A549 (cell line): Measurements from ENCODE around the gene PDZD2. TPM values are rescaled to one million over a fixed set of nuclear protein-coding genes. Genes with fewer than 3 reads are reported as not detected.

Experiments used
- ATAC-seq, 2 experiments: fragments of 200-7000 bp in 1 of 2; fragments of >200 bp in 1 of 2; cut with Nextera tagmentation in 1 of 2; cut with Tn5 transposase in 1 of 2; 3 replicates each; pipeline versions ENCODE4 v1.8.0 to v1.9.1; 2018 to 2020; ENCODE audit warnings: mild to moderate bottlenecking in 1 of 2, moderate library complexity in 1 of 2
- CTCF ChIA-PET: fragments of 300-600 bp; sonication (Branson Sonifier 250); formaldehyde crosslinking; extraction: SDS; loops from one replicate; lab custom pipeline; 2021; ENCODE audit warnings: antibody characterized with exemption, inconsistent platforms; lab: Yijun Ruan, JAX
- POLR2A ChIA-PET: fragments of 350-600 bp; formaldehyde crosslinking; extraction: SDS; loops from one replicate; lab custom pipeline; 2021; ENCODE audit warnings: antibody characterized with exemption, inconsistent platforms; lab: Yijun Ruan, JAX
- DNase-seq, 2 experiments: peaks; one replicate each; pipeline versions ENCODE4 v3.0.0 to v3.0.0-alpha.2; 2011 to 2016; ENCODE audit warnings: low read depth in 1 of 2, low spot score in 1 of 2
- FAIRE-seq: peaks from 2 replicates; lab custom pipeline; 2011; peaks lifted over from hg19 to GRCh38; lab: Jason Lieb, UNC
- H3K27ac ChIP-seq, 2 experiments: fragments of >200 bp; sonication (Bioruptor Twin); formaldehyde crosslinking; 3 replicates each; pipeline ENCODE4 v1.5.1; 2016 to 2017
- H3K4me1 ChIP-seq: fragments of >200 bp; sonication (Bioruptor Twin); formaldehyde crosslinking; 3 replicates; pipeline ENCODE4 v1.6.1; 2016
- H3K4me2 ChIP-seq: fragments of >200 bp; sonication (Bioruptor Twin); formaldehyde crosslinking; 3 replicates; pipeline ENCODE4 v1.6.1; 2016
- H3K4me3 ChIP-seq: fragments of >200 bp; sonication (Bioruptor Twin); formaldehyde crosslinking; 3 replicates; pipeline ENCODE4 v1.5.1; 2016
- H3K9me3 ChIP-seq: fragments of >200 bp; sonication (Bioruptor Twin); formaldehyde crosslinking; 3 replicates; pipeline ENCODE4 v1.6.1; 2016
- ATOH8 ChIP-seq: fragments of 250-450 bp; sonication (Bioruptor Pico); IDR thresholded peaks from 2 replicates; pipeline ENCODE4 v1.5.0; 2020; ENCODE audit warnings: low read depth, mild to moderate bottlenecking, moderate library complexity
- BCL3 ChIP-seq: fragments of >200 bp; sonication (Bioruptor Twin); formaldehyde crosslinking; IDR thresholded peaks from 3 replicates; pipeline ENCODE4 v1.6.1; 2016
- CBX2 ChIP-seq: fragments of 200-600 bp; sonication (generic); IDR thresholded peaks from 2 replicates; pipeline ENCODE4 v1.6.1; 2016; ENCODE audit warnings: low read depth, mild to moderate bottlenecking, borderline replicate concordance
- CBX8 ChIP-seq: fragments of 200-600 bp; sonication (generic); IDR thresholded peaks from 2 replicates; pipeline ENCODE4 v1.6.1; 2016
- CEBPB ChIP-seq, 2 experiments: fragments of >200 bp in 1 of 2; sonication (Bioruptor Twin) in 1 of 2; formaldehyde crosslinking in 1 of 2; IDR thresholded peaks; 2 replicates each; pipeline ENCODE4 v1.6.1; 2012 to 2016
- CHD4 ChIP-seq: fragments of 200-600 bp; sonication (generic); IDR thresholded peaks from 2 replicates; pipeline ENCODE4 v1.6.1; 2016; ENCODE audit warnings: antibody characterized with exemption, mild to moderate bottlenecking, borderline replicate concordance
- EHF ChIP-seq: fragments of 250-450 bp; sonication (Bioruptor Pico); IDR thresholded peaks from 2 replicates; pipeline ENCODE4 v1.5.0; 2020; ENCODE audit warnings: mild to moderate bottlenecking
- EHMT2 ChIP-seq: fragments of 200-600 bp; sonication (generic); IDR thresholded peaks from 2 replicates; pipeline ENCODE4 v1.6.1; 2016; ENCODE audit warnings: antibody characterized with exemption, low read depth, mild to moderate bottlenecking, moderate library complexity
- EP300 ChIP-seq, 2 experiments: fragments of >200 bp; sonication (Bioruptor Twin); formaldehyde crosslinking; IDR thresholded peaks; 2 replicates in 1 of 2; 3 replicates in 1 of 2; pipeline ENCODE4 v1.6.1; 2016 to 2017
- FOSB ChIP-seq: fragments of 250-450 bp; sonication (Bioruptor Pico); IDR thresholded peaks from 2 replicates; pipeline ENCODE4 v1.5.0; 2020; ENCODE audit warnings: mild to moderate bottlenecking, moderate library complexity
- HMGXB4 ChIP-seq: fragments of 250-450 bp; sonication (Bioruptor Pico); IDR thresholded peaks from 2 replicates; pipeline ENCODE4 v1.5.0; 2021; ENCODE audit warnings: mild to moderate bottlenecking, moderate library complexity, borderline replicate concordance
- HOXA7 ChIP-seq: fragments of 250-450 bp; sonication (Bioruptor Pico); IDR thresholded peaks from 2 replicates; pipeline ENCODE4 v1.5.0; 2020; ENCODE audit warnings: mild to moderate bottlenecking, moderate library complexity
- HOXB13 ChIP-seq: fragments of 250-450 bp; sonication (Bioruptor Pico); IDR thresholded peaks from 2 replicates; pipeline ENCODE4 v1.5.0; 2020; ENCODE audit warnings: low read depth, mild to moderate bottlenecking, moderate library complexity
- KDM1A ChIP-seq: fragments of 200-600 bp; sonication (generic); IDR thresholded peaks from 2 replicates; pipeline ENCODE4 v1.6.1; 2016; ENCODE audit warnings: low read depth, mild to moderate bottlenecking
- KDM5A ChIP-seq: fragments of 200-600 bp; sonication (generic); IDR thresholded peaks from 2 replicates; pipeline ENCODE4 v1.6.1; 2016; ENCODE audit warnings: antibody characterized with exemption, mild to moderate bottlenecking
- MAX ChIP-seq: IDR thresholded peaks from 2 replicates; pipeline ENCODE4 v1.6.1; 2012
- MYC ChIP-seq: IDR thresholded peaks from 2 replicates; pipeline ENCODE4 v1.6.1; 2012; ENCODE audit warnings: mild to moderate bottlenecking, inconsistent platforms, low read length, improper control_type of control experiment, borderline replicate concordance
- NFE2L2 ChIP-seq: fragments of 150-350 bp; conservative IDR thresholded peaks from 2 replicates; pipeline ENCODE4 v1.6.1; 2014; ENCODE audit warnings: low read length
- POLR2AphosphoS2 ChIP-seq: conservative IDR thresholded peaks from 2 replicates; pipeline ENCODE4 v1.6.1; 2012; ENCODE audit warnings: low read length, improper control_type of control experiment, inconsistent platforms
- REST ChIP-seq: fragments of 200-600 bp; sonication (generic); IDR thresholded peaks from 2 replicates; pipeline ENCODE4 v1.6.1; 2016; ENCODE audit warnings: antibody characterized with exemption, mild to moderate bottlenecking, moderate library complexity
- SMC3 ChIP-seq: fragments of >200 bp; sonication (Bioruptor Twin); formaldehyde crosslinking; IDR thresholded peaks from 3 replicates; pipeline ENCODE4 v1.6.1; 2018; ENCODE audit warnings: inconsistent platforms
- ZC3H11A ChIP-seq: fragments of 450-650 bp; IDR thresholded peaks from 2 replicates; pipeline ENCODE4 v1.6.1; 2014; ENCODE audit warnings: antibody characterized with exemption, mild to moderate bottlenecking
- ZNF302 ChIP-seq: fragments of 250-450 bp; sonication (Bioruptor Pico); IDR thresholded peaks from 2 replicates; pipeline ENCODE4 v1.9.0; 2021; ENCODE audit warnings: inconsistent platforms, mild to moderate bottlenecking, moderate library complexity
- WGBS: methylation state at CpG from one replicate; pipeline ENCODE4 v1.1.6; 2017; ENCODE audit errors: missing lambda C conversion rate; 5-methylcytosine and 5-hydroxymethylcytosine counted together
- polyA plus RNA-seq, 4 experiments: library from polyadenylated mRNA; depleted of rRNA in 3 of 4; stranded (reverse); fragments of >200 nt; fragmentation: RNase III in 1 of 4; extraction: RNeasy Plus Mini Kit Qiagen cat#74134 plus additional on column Dnase treatment in 1 of 4; gene quantifications; 2 replicates in 3 of 4; 3 replicates in 1 of 4; pipeline ENCODE4 v1.2.3, GENCODE V29; 2011 to 2017

Gene PDZD2
- polyA plus RNA-seq, 2 of the 4 experiments (the other 2 are of a cell fraction): 0.06 to 0.09 TPM

GRCh38 chr5:31736127-31736526 lies 97.2 kb downstream of the PDZD2 start (continued):
- TF ChIP-seq HOXA7 (CRISPR knock-in tag) (no peak), CBX8 (no peak), SMC3 (no peak), HOXB13 (CRISPR knock-in tag) (no peak), REST (no peak), KDM5A (no peak), MAX (no peak)

- WGBS: 27% methylated on average over 4 of the region's 4 CpGs
- Histone ChIP-seq H3K4me1 (no peaks in the 10 kb centered on the region), H3K4me2 (no peak overlapping the region), H3K27ac (no peak overlapping the region), H3K9me3 (0 out of 3 replicates have a peak, but pooled peaks cover 4% of the 10 kb centered on the region), H3K4me3 (no peak overlapping the region)
- DNase-seq (no peak), FAIRE-seq (no peak), ATAC-seq (no peak)
- TF ChIP-seq CHD4 (no peak), KDM1A (no peak), CEBPB (IDR thresholded peaks at IDR 0.05) (no peak), EHF (CRISPR knock-in tag) (no peak), REST (no peak), CBX2 (no peak), HOXB13 (CRISPR knock-in tag) (no peak), BCL3 (no peak), ZC3H11A (no peak)
- CTCF ChIA-PET: no interaction called here
- POLR2A ChIA-PET: no interaction called here
Measured at GRCh38 chr5:31738199-31738598, 99.3 kb downstream of the PDZD2 start.

GRCh38 chr5:31741496-31741895 lies 102.6 kb downstream of the PDZD2 start:
- no peak for ATAC-seq
- WGBS: 0% methylated on average over 1 of the region's 1 CpG
- FAIRE-seq: no peak
- Histone ChIP-seq H3K27ac (no peak overlapping the region), H3K4me2 (no peak overlapping the region), H3K9me3 (0 out of 3 replicates have a peak, but pooled peaks cover 4% of the 10 kb centered on the region), H3K4me3 (no peak overlapping the region), H3K4me1 (no peaks in the 10 kb centered on the region)
- POLR2A ChIA-PET: no interaction called here
- DNase-seq: no peak
- CTCF ChIA-PET: no interaction called here
- TF ChIP-seq FOSB (no peak), POLR2AphosphoS2 (no peak), HOXB13 (CRISPR knock-in tag) (no peak), MYC (no peak), EP300 (IDR thresholded peaks at IDR 0.05) (no peak), ATOH8 (CRISPR knock-in tag) (no peak), NFE2L2 (no peak), HMGXB4 (CRISPR knock-in tag) (no peak), ZNF302 (CRISPR knock-in tag) (no peak), EHMT2 (no peak), HOXA7 (CRISPR knock-in tag) (no peak)
